ENCODE results near the gene MYBPH. TPM values are rescaled to one million over a fixed set of nuclear protein-coding genes. Genes with fewer than 3 reads are reported as not detected.

MYBPH gene
- polyA plus RNA-seq, 3 donors: 0.04 to 0.52 (median 0.16) TPM

DNA sequence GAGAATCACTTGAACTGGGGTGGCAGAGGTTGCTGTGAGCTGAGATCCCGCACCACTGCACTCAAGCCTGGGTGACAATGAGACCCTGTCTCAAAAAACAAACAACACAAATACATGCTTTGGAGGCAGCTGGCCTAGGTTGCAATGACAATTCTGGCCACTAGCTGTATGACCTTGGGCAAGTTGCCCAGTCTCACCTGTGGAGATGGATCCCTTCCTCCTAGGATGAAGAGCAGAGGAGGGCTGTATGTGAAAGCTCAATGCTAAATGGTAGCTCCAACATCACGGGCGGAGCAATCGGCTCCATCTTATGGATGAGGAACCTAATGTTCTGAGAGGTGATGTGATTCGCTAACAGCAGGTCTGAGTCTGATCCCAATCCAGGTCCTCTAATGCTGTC is 27.5 kb downstream of the MYBPH start:
- no peak overlapping the region for H3K27ac Mint-ChIP-seq
- H3K4me1 ChIP-seq (ENCODE audit: control insufficient read depth in 1 of 2, insufficient read depth in 2 of 2, low read length in 2 of 2): no peaks in the 10 kb centered on the region
- TF ChIP-seq CTCF (IDR thresholded peaks at IDR 0.05): peak; percentile 18
- no peak overlapping the region for H3K4me3 ChIP-seq (replicated peaks in 1 of 3; ENCODE audit: low read depth in 2 of 3, low read length in 3 of 3)
- intact Hi-C loops (cut with micrococcal nuclease): no loop called here
- no peak overlapping the region for H3K4me3 Mint-ChIP-seq
- peaks cover 0 to 4% of the 10 kb centered on the region in 2 donors for H3K27me3 ChIP-seq (ENCODE audit: control insufficient read depth in 2 of 2, insufficient read depth in 2 of 2, low read length in 2 of 2)
- no peak overlapping the region for H2AFZ ChIP-seq (ENCODE audit: insufficient read depth, low read depth, low read length, poor library complexity, severe bottlenecking)
- no peak for DNase-seq
- H3K9me3 Mint-ChIP-seq: no peaks in the 10 kb centered on the region
- no peaks in the 10 kb centered on the region for H3K9me3 ChIP-seq (replicated peaks in 1 of 2; ENCODE audit: control insufficient read depth in 1 of 2, insufficient read depth in 1 of 2, low read length in 2 of 2)
- H3K36me3 Mint-ChIP-seq: no peaks in the 10 kb centered on the region
- no peaks in the 10 kb centered on the region for H3K36me3 ChIP-seq (replicated peaks in 1 of 2; ENCODE audit: control insufficient read depth in 1 of 2, insufficient read depth in 2 of 2, low read length in 2 of 2)
- no peaks in the 10 kb centered on the region for H4K20me1 ChIP-seq (ENCODE audit: insufficient read depth, low read length)
- 100% methylated on average over 4 of the region's 5 CpGs for WGBS (ENCODE audit: insufficient coverage)
- no peak overlapping the region for H3K27ac ChIP-seq (ENCODE audit: low read depth in 1 of 2, low read length in 2 of 2)
- peaks cover 3% of the 10 kb centered on the region for H3K4me1 Mint-ChIP-seq
- H3K4me2 ChIP-seq (replicated peaks; ENCODE audit: extremely low read depth, low read length, poor library complexity, severe bottlenecking): no peak overlapping the region
- no peak overlapping the region for H3K9ac ChIP-seq (ENCODE audit: insufficient read depth, low read length, poor library complexity, severe bottlenecking)
- H3K27me3 Mint-ChIP-seq (ENCODE audit: low read depth in 3 of 3): peaks cover 9 to 32% (median 15%) of the 10 kb centered on the region in 3 donors
- H3K79me2 ChIP-seq (ENCODE audit: insufficient read depth, low read length): no peaks in the 10 kb centered on the region

DNA sequence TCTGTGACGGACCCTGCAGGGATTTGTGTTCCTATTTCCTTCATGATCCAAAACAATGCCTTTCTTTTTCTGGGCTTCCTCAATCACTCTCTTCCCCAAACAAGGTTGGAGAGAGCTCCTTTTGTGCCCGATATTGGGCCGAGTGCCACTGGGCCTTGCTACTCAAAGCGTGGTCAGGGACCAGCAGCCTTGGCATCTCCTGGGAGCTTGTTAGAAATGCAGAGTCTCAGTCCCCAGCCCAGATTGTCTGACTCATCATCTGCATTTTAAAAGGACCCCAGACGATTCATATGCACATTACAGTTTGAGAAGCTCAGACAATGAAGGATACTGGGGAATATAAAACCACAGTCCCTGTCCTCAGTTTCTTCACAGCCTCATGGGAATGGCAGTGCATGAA is 28.2 kb downstream of the MYBPH start:
- no peaks in the 10 kb centered on the region for H3K79me2 ChIP-seq (ENCODE audit: insufficient read depth, low read length)
- H3K4me1 Mint-ChIP-seq: peaks cover 3% of the 10 kb centered on the region
- no peak overlapping the region for H3K27ac ChIP-seq (ENCODE audit: low read depth in 1 of 2, low read length in 2 of 2)

More for the DNA sequence above, 28.2 kb downstream of the MYBPH start:
- H3K9me3 ChIP-seq (replicated peaks in 1 of 2; ENCODE audit: control insufficient read depth in 1 of 2, insufficient read depth in 1 of 2, low read length in 2 of 2): peaks cover 0 to 2% of the 10 kb centered on the region in 2 donors
- no peaks in the 10 kb centered on the region for H3K36me3 ChIP-seq (replicated peaks in 1 of 2; ENCODE audit: control insufficient read depth in 1 of 2, insufficient read depth in 2 of 2, low read length in 2 of 2)
- H3K9ac ChIP-seq (ENCODE audit: insufficient read depth, low read length, poor library complexity, severe bottlenecking): no peak overlapping the region
- H3K4me3 ChIP-seq (replicated peaks in 1 of 3; ENCODE audit: low read depth in 2 of 3, low read length in 3 of 3): no peak overlapping the region
- TF ChIP-seq CTCF (IDR thresholded peaks at IDR 0.05): no peak
- peaks cover 11 to 28% (median 12%) of the 10 kb centered on the region in 3 donors for H3K27me3 Mint-ChIP-seq (ENCODE audit: low read depth in 3 of 3)
- no peaks in the 10 kb centered on the region for H4K20me1 ChIP-seq (ENCODE audit: insufficient read depth, low read length)
- no peak overlapping the region for H3K27ac Mint-ChIP-seq
- no peaks in the 10 kb centered on the region for H3K4me1 ChIP-seq (ENCODE audit: control insufficient read depth in 1 of 2, insufficient read depth in 2 of 2, low read length in 2 of 2)
- no peak for DNase-seq
- H3K4me3 Mint-ChIP-seq: no peak overlapping the region
- no peaks in the 10 kb centered on the region for H3K9me3 Mint-ChIP-seq
- intact Hi-C loops (cut with micrococcal nuclease): no loop called here
- 96% methylated on average over 4 of the region's 5 CpGs for WGBS (ENCODE audit: insufficient coverage)
- H3K4me2 ChIP-seq (replicated peaks; ENCODE audit: extremely low read depth, low read length, poor library complexity, severe bottlenecking): no peak overlapping the region
- peaks cover 0 to 4% of the 10 kb centered on the region in 2 donors for H3K27me3 ChIP-seq (ENCODE audit: control insufficient read depth in 2 of 2, insufficient read depth in 2 of 2, low read length in 2 of 2)
- no peaks in the 10 kb centered on the region for H3K36me3 Mint-ChIP-seq
- H2AFZ ChIP-seq (ENCODE audit: insufficient read depth, low read depth, low read length, poor library complexity, severe bottlenecking): no peak overlapping the region
